Stimulated activated CD4-positive, alpha-beta T cell treated with anti-CD3 and anti-CD28 coated beads, Interleukin-4, amount 100 ng/mL, for 24 hours (primary cell): ENCODE measurements around the gene TICAM1.
"Not testable (repeated sequence)": the region's sequence is repeated elsewhere in the genome, so short reads cannot be mapped to it uniquely, and the experiment has no call there.

Experiments
- DNase-seq: peaks from one replicate; pipeline ENCODE4 v3.0.0-alpha.2; 2020

Gene TICAM1

DNA sequence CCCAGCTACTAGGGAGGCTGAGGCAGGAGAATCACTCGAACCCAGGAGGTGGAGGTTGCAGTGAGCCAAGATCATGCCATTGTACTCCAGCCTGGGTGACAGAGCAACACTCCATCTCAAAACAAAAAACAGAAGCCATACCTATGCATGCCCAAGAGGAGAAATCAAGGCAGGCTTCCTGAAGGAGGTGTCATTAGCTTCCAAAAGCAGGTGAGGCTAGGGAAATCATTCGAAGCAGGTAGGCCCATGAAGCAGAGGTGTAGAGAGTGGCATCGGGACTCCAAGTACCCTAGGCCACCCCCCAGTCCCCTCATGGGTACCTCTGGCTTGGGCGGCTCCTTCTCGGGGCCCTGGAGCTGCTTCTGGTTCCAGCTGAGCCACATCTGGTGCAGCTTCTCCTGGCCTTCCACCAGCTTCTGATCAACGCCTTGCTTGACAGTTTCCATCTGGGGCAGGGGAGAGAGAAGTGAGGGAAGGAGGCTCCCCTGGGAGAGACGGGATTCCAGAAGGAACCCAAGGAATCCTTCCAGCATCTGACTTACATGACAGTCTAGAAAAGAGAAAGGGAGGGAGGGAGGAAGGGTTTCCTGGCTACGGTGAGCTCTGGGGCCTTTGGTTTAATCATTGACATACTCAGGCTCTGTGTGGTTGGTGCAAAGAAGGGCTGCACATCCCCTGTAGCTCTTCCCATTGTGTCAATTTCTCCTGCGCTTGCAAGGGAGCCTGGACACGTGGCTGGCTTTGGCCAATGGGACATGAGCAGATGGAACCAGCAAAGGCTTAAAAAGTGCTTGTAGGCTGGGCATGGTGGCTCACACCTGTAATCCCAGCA is 13.1 kb upstream of the TICAM1 start:
- no peak for DNase-seq

DNA sequence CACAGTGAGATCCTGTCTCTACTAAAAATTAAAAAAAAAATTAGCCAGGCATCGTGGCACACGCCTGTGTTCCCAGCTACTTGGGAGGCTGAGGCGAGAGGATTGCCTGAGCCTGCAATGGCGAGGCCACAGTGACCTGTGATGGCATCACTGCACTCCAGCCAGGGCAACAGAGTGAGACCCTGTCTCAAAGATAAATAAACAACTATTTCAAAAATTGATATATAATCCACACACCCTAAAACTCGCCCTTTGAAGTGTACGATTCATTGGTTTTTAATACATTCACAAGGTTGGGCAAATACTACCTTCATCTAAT is 12.1 kb upstream of the TICAM1 start:
- DNase-seq: no peak

DNA sequence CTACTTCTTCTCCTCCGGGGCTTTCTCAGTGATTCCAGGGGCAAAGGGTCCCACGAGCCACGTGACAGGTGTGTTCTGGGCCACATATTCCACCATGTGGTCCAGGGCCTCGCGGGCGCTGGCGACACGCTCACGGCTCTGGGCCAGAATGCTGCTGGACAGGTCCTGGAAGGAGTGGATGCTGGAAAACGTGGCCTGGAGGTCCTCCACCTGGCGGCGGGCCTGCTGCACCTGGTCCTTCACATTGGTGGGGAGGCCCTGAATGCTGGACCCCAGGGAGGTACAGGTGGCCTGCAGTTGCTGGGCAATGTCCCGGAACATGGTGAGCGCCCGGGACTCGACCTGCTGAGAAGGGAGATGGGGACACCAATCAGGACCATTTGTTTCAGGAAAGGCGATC is 7.7 kb upstream of the TICAM1 start:
- no peak for DNase-seq

DNA sequence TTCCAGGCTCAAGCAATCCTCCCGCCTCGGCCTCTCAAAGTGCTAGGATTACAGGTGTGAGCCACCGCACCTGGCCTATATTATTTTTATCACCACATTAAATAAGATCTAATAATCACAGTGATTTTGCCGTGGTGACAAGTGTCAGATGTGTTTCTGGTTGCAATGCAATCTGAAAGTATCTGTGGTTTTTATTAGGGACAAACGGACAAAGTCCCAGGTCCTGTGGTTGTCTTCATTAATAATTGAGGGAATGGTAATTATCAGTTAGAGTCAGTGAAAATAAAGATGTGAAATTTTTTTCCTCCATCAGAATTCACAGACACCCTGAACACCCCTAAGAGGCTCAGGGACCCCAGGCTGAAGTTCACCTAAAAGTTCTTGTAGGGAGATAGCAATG is 1.3 kb upstream of the TICAM1 start:
- no peak for DNase-seq

DNA sequence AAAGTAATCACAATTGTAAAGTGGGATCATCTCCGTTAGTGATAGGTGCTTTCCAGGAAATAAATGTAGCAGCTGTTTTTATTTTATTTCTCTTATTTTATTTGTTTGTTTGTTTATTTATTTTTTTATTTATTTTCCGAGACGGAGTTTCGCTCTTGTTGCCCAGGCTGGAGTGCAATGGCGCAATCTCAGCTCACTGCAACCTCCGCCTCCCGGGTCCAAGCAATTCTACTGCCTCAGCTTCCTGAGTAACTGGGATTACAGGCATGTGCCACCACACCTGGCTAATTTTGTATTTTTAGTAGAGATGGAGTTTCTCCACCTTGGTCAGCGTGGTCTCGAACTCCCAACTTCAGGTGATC is 448 bp upstream of the TICAM1 start:
- DNase-seq: not testable (repeated sequence)

DNA sequence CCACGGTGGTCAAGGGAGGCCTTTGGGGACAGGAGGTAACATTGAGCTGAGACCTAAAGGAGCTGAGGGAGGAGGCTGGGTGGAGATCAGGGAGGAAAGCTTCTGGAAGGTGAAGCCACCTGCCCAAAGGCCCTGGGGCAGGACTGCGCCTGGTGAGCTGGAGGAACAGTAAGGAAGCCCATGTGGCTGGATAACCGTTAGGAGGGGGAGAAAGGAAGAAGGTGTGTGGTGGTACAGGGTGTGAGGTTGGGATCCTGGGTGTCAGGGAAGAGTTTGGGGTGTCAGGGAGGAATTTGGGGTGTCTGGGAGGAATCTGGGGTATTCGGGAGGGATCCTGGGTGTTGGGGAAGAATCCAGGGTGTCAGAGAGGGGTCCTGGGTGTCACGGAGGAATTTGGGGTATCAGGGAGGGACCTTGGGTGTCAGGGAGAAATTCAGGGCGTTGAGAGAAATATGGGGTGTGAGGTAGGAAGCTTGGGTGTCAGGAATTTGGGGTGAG is 695 bp downstream of the TICAM1 start:
- no peak for DNase-seq

DNA sequence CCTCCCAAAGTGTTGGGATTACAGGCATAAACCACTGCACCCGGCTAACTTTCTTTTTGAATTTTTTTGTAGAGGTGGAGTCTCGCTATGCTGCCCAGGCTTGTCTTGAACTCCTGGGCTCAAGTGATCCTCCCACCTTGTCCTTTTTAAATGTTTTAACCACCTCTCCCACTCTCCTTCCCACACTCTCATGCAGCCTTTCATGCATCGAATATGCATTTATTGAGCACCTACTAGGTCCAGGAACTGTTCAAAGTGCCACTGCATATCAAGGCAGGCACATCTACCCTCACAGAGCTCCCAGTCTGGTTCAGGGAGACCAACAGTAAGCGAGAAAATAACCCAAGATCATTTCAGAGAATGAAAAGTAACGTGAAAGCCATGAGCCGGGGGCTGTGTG is 1.2 kb downstream of the TICAM1 start:
- no peak for DNase-seq

DNA sequence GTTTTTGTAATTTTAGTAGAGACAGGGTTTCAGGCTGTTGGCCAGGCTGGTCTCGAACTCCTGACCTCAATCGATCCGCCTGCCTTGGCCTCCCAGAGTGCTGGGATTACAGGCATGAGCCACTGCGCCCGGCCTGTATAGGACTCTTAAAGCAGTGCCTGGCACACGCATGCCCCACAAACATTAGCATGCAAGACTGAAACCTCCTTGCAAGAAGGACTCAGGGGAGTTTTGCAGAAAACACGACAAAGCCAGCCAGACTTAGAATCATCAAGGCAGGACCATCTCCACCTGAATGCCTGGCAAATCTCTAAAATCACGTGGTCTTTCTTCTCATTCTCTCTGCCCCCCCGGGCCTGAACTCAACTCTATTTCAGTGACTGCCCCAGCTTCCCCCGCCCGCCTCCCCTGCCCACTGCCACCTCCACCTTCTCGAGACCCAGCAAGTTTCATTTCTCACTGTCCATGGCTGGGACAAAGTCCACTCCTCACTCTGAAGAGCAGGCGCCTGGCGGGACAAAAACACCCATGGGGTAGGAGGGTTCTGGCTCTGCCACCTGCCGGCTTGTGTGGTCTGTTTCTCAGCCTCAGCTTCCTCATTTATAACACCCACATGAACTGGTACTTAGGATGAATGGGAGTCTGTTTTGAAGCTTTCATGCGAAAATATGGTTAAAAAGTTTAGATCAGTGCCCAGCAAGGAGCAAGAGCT is 2.4 kb downstream of the TICAM1 start:
- no peak for DNase-seq

DNA sequence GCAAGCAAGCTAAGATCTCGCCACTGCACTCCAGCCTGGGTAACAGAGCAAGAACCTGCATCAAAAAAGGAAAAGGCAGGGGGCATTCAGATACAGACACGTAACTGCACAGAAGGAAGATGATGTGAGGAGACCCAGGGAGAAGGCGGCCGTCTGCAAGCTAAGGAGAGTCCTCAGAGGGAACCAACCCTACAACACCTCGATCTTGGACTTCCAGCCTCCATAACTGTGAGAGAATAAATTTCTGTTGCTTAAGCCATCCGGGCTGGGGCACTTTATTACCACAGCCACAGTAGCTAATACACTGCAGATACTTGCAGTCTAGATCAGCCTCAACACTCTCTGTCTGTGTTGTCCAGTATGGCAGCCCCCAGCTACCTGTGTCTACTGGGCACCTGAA is 7.9 kb downstream of the TICAM1 start:
- no peak for DNase-seq

DNA sequence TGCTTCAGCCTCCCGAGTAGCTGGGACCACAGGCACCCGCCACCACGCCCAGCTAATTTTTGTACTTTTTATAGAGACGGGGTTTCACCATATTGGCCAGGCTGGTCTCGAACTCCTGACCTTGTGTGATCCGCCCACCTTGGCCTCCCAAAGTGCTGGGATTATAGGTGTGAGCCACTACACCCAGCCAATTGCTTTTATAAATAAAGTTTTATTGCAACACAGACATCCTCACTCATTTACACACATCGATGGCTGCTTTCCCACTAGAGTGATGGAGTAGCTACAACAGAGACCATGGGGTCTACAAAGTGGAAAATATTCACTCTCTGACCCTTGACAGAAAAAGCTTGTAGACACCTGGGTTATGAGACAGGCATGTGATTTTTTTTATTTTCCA is 9.2 kb downstream of the TICAM1 start:
- not testable (repeated sequence) for DNase-seq

DNA sequence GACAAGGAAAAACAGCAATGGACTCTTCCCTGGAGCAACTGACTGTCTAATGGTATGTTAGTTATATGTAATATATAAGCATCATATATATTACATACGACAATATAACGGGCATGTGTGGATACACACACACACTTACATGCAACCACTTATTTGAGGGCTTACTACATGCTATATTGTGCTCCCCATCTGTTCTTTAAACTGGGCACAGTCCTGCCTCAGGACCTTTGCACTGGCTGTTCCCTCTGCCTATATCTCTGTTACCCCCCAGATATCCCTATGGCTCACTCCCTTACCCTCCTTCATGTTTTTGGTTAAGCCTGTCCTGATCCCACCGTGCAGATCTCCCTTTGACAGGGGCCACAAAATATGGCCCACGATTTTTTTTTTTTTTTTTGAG is 10.2 kb downstream of the TICAM1 start:
- no peak for DNase-seq

DNA sequence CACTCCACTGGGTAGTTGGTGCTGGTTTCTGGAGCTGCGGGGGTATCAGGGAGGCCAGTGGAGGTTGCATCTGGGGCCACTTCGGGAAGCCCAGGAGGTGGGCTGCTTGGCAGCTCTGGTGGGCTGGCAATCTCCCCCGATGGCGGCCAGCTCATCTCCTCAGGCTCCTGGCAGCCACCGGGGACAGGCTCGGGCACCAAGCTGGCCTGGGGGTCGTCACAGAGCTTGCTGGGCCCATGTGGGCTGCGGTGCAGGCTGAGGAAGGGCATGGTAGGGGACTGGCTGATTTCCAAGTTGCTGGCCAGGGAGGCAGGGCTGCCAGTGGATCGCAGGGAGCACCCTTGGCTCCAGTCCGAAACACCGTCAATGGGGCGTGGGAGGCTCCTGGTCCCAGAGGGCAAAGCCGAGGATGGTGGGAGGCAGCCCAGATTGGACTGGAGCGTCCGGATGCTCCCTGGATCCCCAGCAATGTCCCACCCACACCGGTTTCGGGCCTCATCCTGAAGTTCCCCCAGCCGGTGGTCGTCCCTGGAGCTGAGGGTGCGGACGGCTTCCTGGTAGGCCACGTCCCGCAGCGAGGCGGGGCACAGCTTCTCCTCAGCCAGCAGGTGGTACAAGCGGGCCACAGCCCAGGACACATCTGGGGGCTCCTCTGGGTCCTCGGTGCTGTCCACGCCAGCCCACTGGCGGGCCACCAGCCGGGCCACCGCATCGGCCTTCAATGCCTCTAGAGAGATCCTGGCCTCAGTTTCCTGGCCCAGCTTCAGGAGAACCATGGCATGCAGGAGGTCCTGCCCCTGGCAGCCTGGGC is 13.8 kb downstream of the TICAM1 start:
- DNase-seq: no peak

DNA sequence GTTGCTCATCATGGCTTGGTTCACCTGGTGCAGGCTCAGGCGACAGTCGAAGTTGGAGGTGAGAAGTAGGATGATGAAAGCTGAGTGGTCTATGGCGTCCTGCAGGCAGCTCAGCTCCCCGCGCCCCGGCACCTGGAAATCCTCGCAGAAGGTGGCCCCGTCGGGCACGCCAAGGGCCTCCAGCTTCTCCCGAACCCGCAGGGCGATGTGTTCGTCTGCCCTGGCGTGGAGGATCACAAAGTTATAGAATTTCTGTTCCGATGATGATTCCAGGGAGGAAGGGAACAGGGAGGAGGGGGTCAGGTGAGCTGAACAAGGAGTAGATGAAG is 14.6 kb downstream of the TICAM1 start:
- DNase-seq: no peak

DNA sequence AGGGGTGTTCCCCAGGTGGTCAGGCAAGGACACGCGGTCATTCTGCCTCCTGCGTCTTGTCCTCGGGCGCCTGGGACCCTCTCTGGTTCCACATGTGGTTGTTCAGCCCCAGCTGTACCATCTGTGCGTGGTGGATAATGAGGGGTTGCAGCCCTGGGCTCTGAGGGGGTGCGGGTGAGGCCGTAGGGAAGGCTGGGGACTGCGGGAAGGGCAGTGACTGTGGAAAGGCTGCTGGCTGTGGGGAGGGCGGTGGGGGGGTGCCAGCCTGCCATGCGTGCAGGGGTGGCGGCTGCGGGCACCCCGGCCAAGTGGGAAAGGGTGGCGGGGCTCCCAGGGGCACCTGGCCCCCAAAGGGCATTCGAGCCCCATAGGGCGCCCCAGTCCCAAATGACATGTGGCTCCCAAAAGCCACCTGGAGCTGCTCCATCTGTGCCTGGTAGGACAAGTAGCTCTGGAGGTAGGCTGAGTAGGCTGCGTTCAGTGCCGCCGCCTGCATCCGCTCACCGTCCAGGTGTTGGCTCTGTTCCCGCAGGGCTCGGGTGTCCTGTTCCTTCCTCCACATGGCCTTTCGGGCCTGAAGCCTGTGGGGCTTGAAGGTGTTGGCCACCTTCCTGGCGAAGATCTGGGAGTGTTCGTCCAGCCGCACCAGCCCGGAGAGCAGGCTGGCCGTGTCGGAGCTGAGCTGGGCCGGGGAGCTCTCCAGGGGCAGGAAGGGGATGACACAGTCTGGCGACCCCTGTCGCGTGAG is 15.1 kb downstream of the TICAM1 start:
- DNase-seq: no peak

DNA sequence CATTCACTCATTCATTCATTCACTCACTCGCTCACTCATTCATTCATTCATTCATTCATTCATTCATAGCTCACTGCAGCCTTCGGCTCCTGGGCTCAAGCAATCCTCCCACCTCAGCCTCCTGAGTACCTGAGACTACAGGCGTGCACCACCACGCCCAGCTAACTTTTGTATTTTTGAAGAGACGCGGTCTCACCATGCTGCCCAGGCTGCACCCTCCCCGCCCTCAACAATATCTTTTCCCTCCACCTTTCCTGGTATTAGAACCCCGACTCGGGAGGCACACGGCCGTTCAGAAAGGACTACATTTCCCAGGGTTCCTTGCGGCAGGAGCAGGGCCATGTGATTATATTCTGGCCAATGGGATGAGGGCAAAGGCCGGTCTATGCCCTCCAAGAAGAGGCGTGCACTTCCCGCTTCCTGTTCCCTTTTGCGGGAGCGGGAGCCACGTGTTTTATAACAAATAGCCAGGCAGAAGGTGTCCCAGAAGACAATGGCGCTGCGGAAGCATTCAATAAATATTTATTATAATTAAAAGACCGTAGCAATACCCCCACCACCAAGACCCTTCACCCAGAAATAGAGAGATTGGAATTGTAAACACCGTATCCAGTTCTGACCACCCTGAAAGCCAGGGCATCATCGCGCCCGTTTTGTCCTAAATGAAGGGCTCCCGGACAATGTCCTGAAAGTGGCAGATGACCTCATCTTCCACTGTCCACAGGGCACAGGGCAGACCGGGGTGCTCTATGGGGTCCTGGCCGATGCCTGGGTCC is 15.9 kb downstream of the TICAM1 start:
- peak; percentile 86 for DNase-seq

DNA sequence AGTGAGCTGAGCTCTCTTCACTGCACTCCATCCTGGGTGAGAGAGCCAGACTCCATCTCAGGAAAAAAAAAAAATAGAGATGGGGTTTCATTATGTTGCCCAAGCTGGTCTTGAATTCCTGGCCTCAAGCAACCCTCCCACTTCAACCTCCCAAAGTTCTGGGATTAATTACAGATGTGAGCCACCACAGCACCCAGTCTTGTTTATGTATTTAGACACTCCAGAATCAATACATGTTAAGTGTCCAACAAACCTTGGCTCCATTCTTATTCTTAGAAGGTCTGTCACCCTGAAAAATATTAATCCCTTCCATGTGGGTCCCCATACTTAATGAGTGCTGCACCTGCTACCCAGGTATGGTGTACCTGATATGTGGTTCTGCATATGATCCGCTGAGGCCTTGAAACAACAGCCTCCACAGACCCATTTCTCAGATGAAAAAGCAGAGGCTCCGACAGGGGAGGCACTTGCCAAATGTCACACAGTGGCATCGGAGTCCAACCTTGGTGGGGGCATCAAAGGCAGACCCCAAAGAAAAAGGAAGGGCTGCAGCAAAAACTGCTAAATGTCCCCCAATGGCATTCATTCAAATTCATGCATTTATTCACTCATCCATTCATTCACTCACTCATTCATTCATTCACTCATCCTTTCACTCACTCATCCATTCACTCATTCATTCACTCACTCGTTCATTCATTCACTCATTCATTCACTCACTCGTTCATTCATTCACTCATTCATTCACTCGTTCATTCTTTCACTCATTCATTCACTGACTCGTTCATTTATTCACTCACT is 16.7 kb downstream of the TICAM1 start:
- no peak for DNase-seq

DNA sequence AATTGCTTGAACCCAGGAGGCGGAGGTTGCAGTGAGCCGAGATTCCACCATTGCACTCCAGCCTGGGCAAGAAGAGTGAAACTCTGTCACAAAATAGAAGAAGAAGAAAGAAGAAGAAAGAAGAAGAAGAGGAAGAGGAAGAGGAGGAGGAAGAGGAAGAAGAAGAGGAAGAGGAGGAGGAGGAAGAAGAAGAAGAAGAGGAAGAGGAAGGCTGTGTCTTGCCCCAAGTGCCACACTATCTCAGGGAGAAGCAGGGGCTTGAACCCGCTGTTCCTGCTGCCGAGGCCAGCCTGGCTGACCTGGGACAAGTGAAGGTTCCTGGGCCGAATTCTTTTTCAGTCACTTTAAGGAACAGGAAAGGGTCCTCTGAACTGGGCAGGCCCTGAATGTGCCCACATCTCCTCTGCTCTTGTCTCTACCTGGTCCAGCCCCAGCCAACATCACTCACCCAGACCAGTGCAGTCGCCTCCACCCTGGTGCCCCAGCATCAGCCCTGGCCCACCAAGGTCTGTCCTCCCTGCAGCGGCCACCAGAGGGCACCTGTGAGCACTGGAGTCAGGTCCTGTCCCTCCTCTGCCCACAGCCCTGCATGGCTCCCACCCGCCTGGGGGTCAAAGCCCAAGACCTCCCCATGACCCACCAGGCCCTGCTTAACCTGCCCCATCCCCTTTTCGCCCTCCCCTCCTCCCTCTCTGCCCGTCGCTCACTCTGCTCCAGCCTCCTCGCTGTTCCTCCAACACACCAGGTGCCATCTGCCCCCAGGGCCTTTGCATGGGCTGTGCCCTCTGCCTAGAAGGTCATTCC is 20.0 kb downstream of the TICAM1 start:
- DNase-seq: peak; percentile 92

DNA sequence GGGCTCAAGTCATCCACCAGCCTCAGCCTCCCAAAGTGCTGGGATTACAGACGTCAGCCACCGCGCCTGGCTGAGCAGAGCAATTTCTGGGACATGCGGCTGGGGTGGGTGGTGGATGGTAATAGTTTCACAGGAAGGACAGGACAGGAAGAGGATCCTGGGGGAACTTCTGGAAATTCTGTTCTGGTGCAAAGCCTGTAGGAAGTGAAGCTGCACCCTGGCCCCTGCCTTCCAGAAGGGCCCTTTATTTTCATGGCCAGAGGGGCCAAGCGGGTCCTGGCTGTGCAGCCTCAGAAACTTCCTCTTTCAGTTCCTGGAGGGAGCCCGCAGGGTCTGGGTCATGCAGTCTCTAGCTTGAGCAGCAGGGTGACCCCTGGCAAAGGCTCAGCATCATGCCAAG is 24.3 kb downstream of the TICAM1 start:
- no peak for DNase-seq

DNA sequence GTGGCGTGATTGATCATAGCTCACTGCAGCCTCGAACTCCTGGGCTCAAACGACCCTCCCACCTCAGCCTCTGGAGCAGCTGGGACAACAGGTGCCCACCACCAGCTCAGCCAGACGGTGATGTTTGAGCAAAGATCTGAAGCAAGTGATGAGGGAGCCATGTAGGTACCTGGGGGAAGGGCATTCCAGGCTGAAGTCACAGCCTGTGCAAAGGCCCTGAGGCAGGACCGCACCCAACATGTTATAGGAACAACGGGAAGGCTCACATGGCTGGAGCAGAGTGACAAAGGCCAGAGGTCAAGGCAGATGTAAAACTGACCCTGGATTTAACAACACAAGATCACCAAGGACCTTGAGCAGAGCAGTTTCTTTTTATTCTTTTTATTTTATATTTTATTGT is 25.1 kb downstream of the TICAM1 start:
- DNase-seq: no peak

DNA sequence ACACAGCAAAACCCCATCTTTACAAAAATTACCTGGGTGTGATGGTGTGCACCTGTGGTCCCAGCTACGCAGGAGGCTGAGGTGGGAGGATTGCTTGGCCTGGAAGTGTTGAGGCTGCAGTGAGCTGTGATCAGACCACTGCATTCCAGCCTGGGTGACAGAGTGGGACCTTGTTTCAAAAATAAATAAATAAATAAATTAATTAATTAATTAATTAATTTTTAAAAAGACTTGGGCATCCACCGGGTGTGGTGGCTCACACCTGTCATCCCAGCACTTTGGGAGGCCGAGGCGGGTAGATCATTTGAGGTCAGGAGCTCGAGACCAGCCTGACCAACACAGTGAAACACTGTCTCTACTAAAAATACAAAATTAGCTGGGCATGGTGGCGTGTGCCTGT is 26.4 kb downstream of the TICAM1 start:
- DNase-seq: not testable (repeated sequence)
